Measurements from ENCODE around the gene FAM118B.

The FAM118B gene

GRCh38 chr11:126189109-126189929 lies 22.3 kb upstream of the FAM118B start:
- no peaks in the 10 kb centered on the region for H3K36me3 ChIP-seq (ENCODE audit: control insufficient read depth, insufficient read depth, low read length)
- no peaks in the 10 kb centered on the region for H3K79me2 ChIP-seq
- H3K4me3 ChIP-seq (ENCODE audit: low read depth, low read length), result no peak overlapping the region
- H3K27ac ChIP-seq, result no peak overlapping the region
- H2AFZ ChIP-seq, result no peak overlapping the region
- H3K27me3 ChIP-seq (ENCODE audit: control insufficient read depth, insufficient read depth, low read length), result no peaks in the 10 kb centered on the region
- H3K4me2 ChIP-seq (ENCODE audit: low read length), result no peak overlapping the region
- no peaks in the 10 kb centered on the region for H3K9me3 ChIP-seq (ENCODE audit: control insufficient read depth, low read length)
- no peak overlapping the region for H3K9ac ChIP-seq
- no peaks in the 10 kb centered on the region for H3K4me1 ChIP-seq
- no peak for TF ChIP-seq CTCF (IDR thresholded peaks at IDR 0.05)

GRCh38 chr11:126190792-126191191 lies 20.8 kb upstream of the FAM118B start:
- H3K36me3 ChIP-seq (ENCODE audit: control insufficient read depth, insufficient read depth, low read length), result no peaks in the 10 kb centered on the region
- no peak overlapping the region for H3K4me2 ChIP-seq (ENCODE audit: low read length)
- H3K4me3 ChIP-seq (ENCODE audit: low read depth, low read length), result no peak overlapping the region
- H2AFZ ChIP-seq, result no peak overlapping the region
- H3K9ac ChIP-seq, result no peak overlapping the region
- no peak overlapping the region for H3K27ac ChIP-seq
- no peaks in the 10 kb centered on the region for H3K79me2 ChIP-seq
- no peaks in the 10 kb centered on the region for H3K9me3 ChIP-seq (ENCODE audit: control insufficient read depth, low read length)
- no peaks in the 10 kb centered on the region for H3K4me1 ChIP-seq
- no peak for TF ChIP-seq CTCF (IDR thresholded peaks at IDR 0.05)
- no peaks in the 10 kb centered on the region for H3K27me3 ChIP-seq (ENCODE audit: control insufficient read depth, insufficient read depth, low read length)

GRCh38 chr11:126191379-126192073 lies 20.1 kb upstream of the FAM118B start:
- H3K27me3 ChIP-seq (ENCODE audit: control insufficient read depth, insufficient read depth, low read length), result no peaks in the 10 kb centered on the region
- no peaks in the 10 kb centered on the region for H3K9me3 ChIP-seq (ENCODE audit: control insufficient read depth, low read length)
- H3K9ac ChIP-seq, result no peak overlapping the region
- H3K36me3 ChIP-seq (ENCODE audit: control insufficient read depth, insufficient read depth, low read length), result no peaks in the 10 kb centered on the region
- H3K79me2 ChIP-seq, result no peaks in the 10 kb centered on the region
- H3K4me1 ChIP-seq, result no peaks in the 10 kb centered on the region
- H3K4me2 ChIP-seq (ENCODE audit: low read length), result no peak overlapping the region
- H3K27ac ChIP-seq, result no peak overlapping the region
- no peak overlapping the region for H3K4me3 ChIP-seq (ENCODE audit: low read depth, low read length)
- TF ChIP-seq CTCF (IDR thresholded peaks at IDR 0.05), result no peak
- no peak overlapping the region for H2AFZ ChIP-seq

GRCh38 chr11:126192361-126192760 lies 19.2 kb upstream of the FAM118B start:
- no peak overlapping the region for H3K27ac ChIP-seq

More at GRCh38 chr11:126192361-126192760, 19.2 kb upstream of the FAM118B start:
- Histone ChIP-seq H3K9me3 (ENCODE audit: control insufficient read depth, low read length) (no peaks in the 10 kb centered on the region), H3K4me1 (no peaks in the 10 kb centered on the region), H3K27me3 (ENCODE audit: control insufficient read depth, insufficient read depth, low read length) (no peaks in the 10 kb centered on the region), H3K4me3 (ENCODE audit: low read depth, low read length) (no peak overlapping the region), H2AFZ (no peak overlapping the region), H3K36me3 (ENCODE audit: control insufficient read depth, insufficient read depth, low read length) (no peaks in the 10 kb centered on the region), H3K9ac (no peak overlapping the region), H3K4me2 (ENCODE audit: low read length) (no peak overlapping the region), H3K79me2 (no peaks in the 10 kb centered on the region)
- TF ChIP-seq CTCF (IDR thresholded peaks at IDR 0.05), result no peak

Measured in parathyroid adenoma (tissue), 2 donors.